GM23248 (cell line): ENCODE data around the gene LSAMP.

Source experiments
- EZH2 ChIP-seq: fragments of 200-600 bp; sonication (generic); IDR thresholded peaks from 2 replicates; pipeline ENCODE4 v1.6.1; 2018; ENCODE audit warnings: antibody characterized with exemption, mild to moderate bottlenecking; ENCODE audit not compliant: insufficient read depth, poor library complexity, severe bottlenecking
- EZH2phosphoT487 ChIP-seq: fragments of 200-600 bp; sonication (generic); IDR thresholded peaks from 2 replicates; pipeline ENCODE4 v1.6.1; 2018; ENCODE audit warnings: antibody characterized with exemption, moderate library complexity, mild to moderate bottlenecking, low read depth; ENCODE audit not compliant: insufficient read depth

DNA sequence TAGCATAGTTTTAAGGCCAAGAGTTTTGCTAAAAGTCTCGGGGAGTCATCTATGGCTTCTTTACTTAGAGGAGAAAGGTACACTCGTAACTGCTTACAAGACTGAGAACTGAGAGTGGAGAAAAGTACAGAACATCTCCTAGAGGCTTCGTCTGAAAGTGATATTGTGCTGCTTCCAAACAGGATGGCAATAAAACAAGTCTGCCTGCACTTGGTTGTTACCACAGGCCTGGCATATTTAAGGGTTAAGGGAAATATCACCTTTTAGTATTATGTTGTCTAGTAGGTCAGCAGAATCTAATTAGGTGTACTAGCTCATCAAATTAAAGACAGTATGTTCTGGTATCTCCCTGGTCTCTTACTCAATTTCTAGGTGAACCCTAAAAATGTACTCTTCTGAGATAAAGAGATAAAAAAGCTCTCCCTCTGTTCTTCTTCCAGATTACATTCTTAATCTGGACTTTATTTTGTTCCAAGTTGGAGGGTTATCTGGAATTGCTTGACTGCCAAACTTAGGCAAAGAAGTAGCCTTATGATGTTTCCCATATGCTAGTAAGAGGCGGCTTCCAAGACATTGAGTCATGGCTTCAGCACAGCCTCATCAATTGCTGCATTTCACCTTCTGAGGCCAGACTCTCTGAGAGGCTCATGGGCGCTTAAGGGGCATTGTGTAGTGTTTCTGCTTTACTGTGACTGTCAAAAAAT, 181.3 kb downstream of the LSAMP start:
- TF ChIP-seq EZH2phosphoT487 (no peak), EZH2 (no peak)
